Lower leg skin (tissue), 3 donors: Measurements from ENCODE around the gene LRRC47.

Experiments
- CTCF ChIP-seq, 3 donors: fragments of 450-650 bp; IDR thresholded peaks; one replicate each; pipeline ENCODE4 v1.5.1; 2016; ENCODE audit warnings: antibody characterized with exemption in 3 of 3, mild to moderate bottlenecking in 3 of 3, moderate library complexity in 2 of 3
- POLR2A ChIP-seq, 2 donors: fragments of 450-650 bp; IDR thresholded peaks; one replicate each; pipeline ENCODE4 v1.6.1; 2016 to 2017; ENCODE audit warnings: antibody characterized with exemption in 2 of 2, mild to moderate bottlenecking in 1 of 2, moderate library complexity in 1 of 2

GRCh38 chr1:3824650-3825049, 28.4 kb upstream of the LRRC47 start:
- no peak for TF ChIP-seq CTCF (IDR thresholded peaks at IDR 0.05)
- TF ChIP-seq POLR2A (IDR thresholded peaks at IDR 0.05) = no peak
